AG04449 (cell line): Measurements from ENCODE around the gene PLEKHA6.

Experiments used
- CTCF ChIA-PET: fragments of 350-600 bp; formaldehyde crosslinking; extraction: SDS; loops from one replicate; lab custom pipeline; 2021; ENCODE audit warnings: antibody characterized with exemption; lab: Yijun Ruan, JAX
- POLR2A ChIA-PET: fragments of 400-600, 350-600 bp; formaldehyde crosslinking; extraction: SDS; loops from one replicate; lab custom pipeline; 2020; ENCODE audit warnings: antibody characterized with exemption, inconsistent platforms; lab: Yijun Ruan, JAX
- DNase-seq: peaks from one replicate; pipeline ENCODE4 v3.0.0-alpha.2; 2010; ENCODE audit warnings: low read depth, low spot score
- H3K4me3 ChIP-seq: 2 replicates; pipeline ENCODE4 v1.5.1; 2011; ENCODE audit warnings: low read depth, mild to moderate bottlenecking, control low read depth, low read length
- CTCF ChIP-seq: IDR thresholded peaks from one replicate; pipeline ENCODE4 v1.5.1; 2011; ENCODE audit warnings: mild to moderate bottlenecking, moderate library complexity, low read length, control low read depth, inconsistent platforms; ENCODE audit not compliant: insufficient read depth; ENCODE audit errors: missing control alignments

The PLEKHA6 gene

DNA sequence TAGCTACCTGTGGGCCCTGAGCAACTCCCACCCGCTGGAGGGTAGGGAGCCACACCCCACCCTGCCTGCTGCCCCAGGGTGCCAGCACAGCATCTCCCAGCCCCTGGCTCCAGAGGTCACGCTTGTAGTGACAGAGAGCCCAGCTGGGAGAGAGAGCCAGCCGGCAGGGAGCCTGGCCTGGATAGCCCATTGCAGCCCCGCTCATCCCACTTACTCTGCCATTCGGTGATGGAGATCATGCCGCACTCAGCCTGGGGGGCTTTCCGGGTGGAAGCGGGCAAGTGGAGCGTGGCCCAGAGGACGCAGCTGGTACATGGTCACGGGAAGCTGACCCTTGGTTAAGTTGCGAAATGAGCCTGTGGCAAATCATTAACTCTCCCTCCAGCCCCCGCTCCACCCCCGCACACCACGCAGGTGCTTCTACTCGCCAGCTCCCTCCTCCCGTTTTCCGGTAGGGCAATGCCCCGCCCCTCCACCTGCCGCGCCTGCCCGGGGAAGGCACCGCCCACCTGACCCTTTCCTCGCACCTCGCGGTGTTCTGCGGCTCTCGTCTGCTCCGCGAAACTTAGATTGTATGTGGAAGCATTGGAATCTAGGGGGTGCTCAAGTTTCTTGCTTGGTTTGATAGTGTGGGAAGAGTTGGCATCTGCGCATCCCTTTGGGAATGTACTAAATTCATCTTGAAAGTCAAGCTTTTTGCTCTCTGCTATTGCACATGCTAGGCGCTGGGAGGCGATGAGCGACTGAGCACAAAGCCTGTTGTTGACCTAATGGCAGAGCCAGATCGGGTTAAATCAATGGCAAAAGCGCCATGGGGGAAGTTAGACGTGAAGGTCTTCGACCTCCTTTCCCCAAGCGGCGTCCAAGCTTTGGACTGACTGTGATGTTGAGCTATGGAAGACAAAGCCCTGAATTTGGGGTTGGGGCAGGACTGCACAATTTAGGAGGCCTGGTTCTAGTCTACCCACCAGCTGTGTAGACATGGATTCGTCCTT, 145.8 kb downstream of the PLEKHA6 start, which contains the start of gene GOLT1A:
TSS of gene GOLT1A (minus strand) at position 321 of the 995 bp plus-strand sequence. CDS start at position 239, 82 bp downstream.
- CTCF ChIA-PET, result interaction anchor here (0.6 to 8.1 kb wide), 61 partner anchors 8 to 353 kb away, joined by 3 to 319 read pairs (median 4); partner anchors contain the start of genes ETNK2, KISS1, PLEKHA6 and REN
- H3K4me3 ChIP-seq, result peak within 1 kb of the TSS; percentile 8
- POLR2A ChIA-PET, result interaction anchor here (1.8 kb wide), 1 partner anchor 149 kb away, joined by 8 read pairs; no protein-coding TSS in a partner anchor
- DNase-seq, result peak; percentile 59
- peak; percentile 75 for TF ChIP-seq CTCF

- CTCF ChIA-PET, result interaction anchor here (0.9 to 8.1 kb wide), 4 partner anchors 46 to 169 kb away, joined by 3 to 319 read pairs (median 19); partner anchors contain the start of gene PLEKHA6
- POLR2A ChIA-PET, result no interaction called here
- DNase-seq, result no peak
- TF ChIP-seq CTCF, result no peak
- H3K4me3 ChIP-seq, result no peak overlapping the region
Measured at GRCh38 chr1:204212715-204213114, 147.0 kb downstream of the PLEKHA6 start.

DNA sequence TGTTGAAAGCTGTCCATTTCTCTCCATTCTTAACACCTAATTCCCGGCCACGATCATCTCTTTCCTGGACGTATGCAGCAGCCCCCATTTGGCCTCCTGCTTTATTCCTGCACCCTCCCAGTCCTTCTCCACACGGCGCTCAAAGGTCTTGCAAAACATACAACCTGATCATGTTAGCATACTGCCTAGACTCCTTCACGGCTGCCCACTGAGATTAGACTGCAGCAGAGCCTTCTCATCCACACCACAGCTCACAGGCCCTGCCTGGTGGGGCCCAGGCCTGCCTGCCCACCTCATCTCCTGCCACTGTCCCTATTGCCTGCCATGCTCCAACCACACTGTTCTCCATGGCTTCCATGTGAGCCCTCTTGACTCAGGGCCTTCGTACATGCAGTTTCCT, 148.7 kb downstream of the PLEKHA6 start:
- TF ChIP-seq CTCF, result no peak
- no peak for DNase-seq
- ChIA-PET CTCF (interaction anchor here (2.8 to 3.9 kb wide), 4 partner anchors 13 to 151 kb away, joined by 8 to 67 read pairs (median 29); partner anchors contain the start of genes PLEKHA6 and REN), POLR2A (no interaction called here)
- H3K4me3 ChIP-seq, result no peak overlapping the region

DNA sequence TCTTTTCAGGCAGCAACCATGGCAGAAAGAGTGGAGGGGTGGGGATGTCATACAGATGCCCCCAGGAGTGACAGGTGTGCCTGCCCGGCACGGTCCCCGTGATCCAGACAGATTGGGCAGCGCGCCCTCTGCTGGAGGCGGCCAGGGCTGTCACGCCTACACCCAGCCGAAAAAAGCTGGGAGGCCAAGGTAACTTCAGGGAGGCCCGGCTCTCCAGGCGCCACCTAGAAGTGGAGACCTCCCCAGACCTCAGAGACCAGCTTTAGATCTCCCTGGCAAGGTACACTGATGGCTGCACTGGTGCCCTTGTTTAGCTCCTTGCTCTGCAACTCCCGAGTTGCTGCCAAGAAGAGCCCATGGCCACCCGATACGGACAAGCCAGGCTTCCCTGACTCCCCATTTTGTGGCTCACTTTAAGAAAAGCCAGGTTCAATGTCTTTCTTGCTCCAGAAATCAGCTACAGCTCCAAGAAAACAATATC, 152.6 kb downstream of the PLEKHA6 start:
- POLR2A ChIA-PET, result interaction anchor here (0.6 kb wide), 1 partner anchor 44 kb away, joined by 3 read pairs; no protein-coding TSS in a partner anchor

DNA sequence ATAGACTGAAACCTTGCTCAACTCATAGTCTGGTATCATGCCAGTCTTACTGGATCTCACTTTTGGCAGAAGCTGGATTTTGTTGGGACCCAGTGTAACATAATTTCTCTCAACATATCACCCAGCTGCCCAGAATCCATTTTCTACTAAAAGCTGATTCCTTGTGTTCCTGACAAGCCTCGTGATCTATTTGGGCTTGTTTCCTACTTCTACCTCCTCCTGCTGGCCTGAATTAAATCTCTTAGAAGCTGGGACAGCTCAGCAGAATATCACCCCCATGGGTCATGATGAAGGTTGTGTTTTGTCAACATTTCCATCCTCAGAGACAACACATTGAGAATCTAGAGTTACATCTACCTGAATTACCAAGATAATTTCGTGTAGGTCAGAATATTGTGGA, 153.6 kb downstream of the PLEKHA6 start:
- peak; percentile 13 for TF ChIP-seq CTCF
- ChIA-PET POLR2A (no interaction called here), CTCF (interaction anchor here (0.6 to 12.7 kb wide), 46 partner anchors 8 to 601 kb away, joined by 3 to 548 read pairs (median 14); partner anchors contain the start of genes ETNK2, GOLT1A, KISS1 and PLEKHA6)
- H3K4me3 ChIP-seq, result no peak overlapping the region
- no peak for DNase-seq

More for the DNA sequence above, 152.6 kb downstream of the PLEKHA6 start:
- DNase-seq, result no peak
- H3K4me3 ChIP-seq, result no peak overlapping the region
- CTCF ChIA-PET, result interaction anchor here (0.6 to 12.7 kb wide), 70 partner anchors 9 to 600 kb away, joined by 3 to 548 read pairs (median 6); partner anchors contain the start of genes ETNK2, GOLT1A, KISS1 and PLEKHA6
- peak; percentile 94 for TF ChIP-seq CTCF
